CD4-positive, alpha-beta T cell treated with Interleukin-6 for 4 hours (primary cell): ENCODE measurements around the gene RPS14.

Experiments used
- DNase-seq: peaks from one replicate; pipeline ENCODE4 v3.0.0-alpha.2; 2020; ENCODE audit warnings: mixed read lengths

Gene RPS14

DNA sequence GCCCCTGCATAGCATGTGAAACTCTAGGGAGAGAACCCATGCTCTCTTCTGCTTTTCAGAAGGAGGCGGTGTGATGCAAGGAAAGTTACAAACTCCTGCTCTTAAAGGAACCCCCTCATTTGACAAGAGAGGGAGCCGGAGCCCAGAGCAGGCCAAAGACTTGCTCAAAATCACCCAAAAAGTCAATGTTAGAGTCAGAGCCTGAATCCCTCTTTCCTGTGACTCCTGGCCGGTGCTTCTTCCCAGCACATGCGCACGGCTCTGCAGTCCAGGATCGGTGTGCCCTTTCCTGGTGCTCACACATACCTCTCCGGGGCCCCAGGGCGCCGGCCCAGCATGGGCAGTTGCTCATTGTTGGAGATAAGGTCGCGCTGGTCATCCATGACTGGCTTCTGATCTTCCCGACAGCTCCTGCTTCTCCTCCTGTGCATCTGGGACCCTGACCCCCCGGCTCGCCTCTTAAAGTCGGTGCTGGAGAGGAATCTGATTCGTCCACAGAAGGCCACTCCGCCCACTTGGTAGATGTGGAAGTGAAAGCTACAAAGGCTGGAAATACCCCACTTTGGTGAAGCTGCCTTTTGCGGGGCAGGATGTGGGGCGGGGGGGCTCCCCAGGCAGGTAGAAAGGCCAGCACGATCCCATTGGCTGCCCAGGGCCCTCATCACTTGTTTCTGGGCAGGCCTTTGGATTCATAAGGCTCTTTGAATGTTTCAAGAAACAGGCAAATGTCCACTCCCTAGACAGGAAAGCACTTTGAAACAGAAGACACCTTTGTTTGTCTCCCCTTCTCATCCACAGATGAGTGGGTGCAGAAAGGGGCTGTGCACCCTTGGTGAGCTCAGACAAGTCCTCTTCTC, 37.0 kb downstream of the RPS14 start, which contains the start of gene CD74:
Gene CD74 (minus strand): TSS at position 592 of the 857 bp plus-strand sequence. CDS start 161 bp downstream, at position 431.
- peak; percentile 91 for DNase-seq

DNA sequence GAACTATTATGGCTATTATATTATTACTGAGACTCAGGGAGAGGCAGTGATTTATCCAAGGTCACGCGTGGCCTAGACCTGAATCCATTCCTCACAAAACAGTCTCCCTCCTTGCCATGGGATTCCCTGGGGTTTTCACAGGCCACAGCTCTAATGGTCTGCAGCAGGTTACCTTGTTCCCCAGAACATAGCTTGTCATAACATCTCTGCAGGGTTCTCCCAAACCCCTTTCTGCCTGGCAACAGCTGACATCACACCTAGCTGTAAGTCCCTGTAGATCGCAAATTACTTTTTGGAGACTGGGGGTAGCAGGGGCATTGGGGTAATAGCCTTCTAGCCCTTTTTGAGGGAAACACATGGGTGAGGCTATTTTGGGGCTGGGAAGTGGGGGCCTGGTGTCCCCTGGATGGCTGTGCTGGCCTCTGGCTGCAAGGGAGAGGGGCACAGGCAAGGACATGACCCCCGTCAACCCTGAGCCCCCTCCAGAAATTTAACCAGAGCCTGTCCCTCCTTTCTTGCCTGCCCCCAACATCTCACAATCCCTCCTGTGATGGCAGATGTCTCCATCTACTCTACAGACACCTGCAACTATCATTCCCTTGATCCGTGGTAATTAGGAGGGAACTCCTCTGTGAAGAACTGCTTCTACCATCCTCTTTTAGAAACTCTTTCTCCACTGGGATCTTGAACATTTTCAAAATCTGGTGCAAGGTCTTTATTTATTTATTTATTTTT, 38.1 kb downstream of the RPS14 start:
- peak; percentile 70 for DNase-seq

DNA sequence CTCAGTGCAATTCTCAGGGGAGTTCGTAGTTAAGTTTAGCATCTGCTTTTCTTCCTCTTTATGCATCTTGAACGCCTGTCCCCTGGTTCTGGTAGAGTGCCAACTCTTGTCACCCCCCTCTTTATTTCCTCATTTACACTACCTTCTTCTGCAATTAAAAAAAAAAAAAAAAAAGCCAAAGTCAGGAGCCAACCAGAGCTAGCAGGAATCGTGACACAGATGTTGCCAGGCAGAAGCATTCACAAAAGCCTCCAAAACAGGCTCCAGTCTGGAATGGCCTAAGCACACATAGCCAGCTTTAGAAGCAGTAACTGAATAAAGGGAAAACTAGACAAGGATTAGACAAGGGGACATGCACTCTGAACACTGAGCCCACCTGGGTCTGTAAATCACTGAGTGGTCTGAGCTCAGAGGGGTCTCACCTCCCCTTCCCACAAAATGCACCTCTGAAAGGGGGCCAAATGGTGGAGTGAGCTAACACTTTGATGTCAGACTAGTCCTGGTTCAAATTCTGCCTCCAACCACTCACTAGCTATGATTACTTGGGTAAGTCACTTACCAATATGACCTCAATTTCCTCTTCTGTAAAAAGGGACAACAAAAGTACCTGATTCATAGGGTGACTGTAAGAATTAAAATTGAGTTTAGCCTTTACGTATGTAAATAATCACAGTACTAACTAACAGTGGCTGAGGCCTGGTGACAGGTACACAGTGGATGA, 38.9 kb downstream of the RPS14 start:
- DNase-seq, result peak; percentile 63

DNA sequence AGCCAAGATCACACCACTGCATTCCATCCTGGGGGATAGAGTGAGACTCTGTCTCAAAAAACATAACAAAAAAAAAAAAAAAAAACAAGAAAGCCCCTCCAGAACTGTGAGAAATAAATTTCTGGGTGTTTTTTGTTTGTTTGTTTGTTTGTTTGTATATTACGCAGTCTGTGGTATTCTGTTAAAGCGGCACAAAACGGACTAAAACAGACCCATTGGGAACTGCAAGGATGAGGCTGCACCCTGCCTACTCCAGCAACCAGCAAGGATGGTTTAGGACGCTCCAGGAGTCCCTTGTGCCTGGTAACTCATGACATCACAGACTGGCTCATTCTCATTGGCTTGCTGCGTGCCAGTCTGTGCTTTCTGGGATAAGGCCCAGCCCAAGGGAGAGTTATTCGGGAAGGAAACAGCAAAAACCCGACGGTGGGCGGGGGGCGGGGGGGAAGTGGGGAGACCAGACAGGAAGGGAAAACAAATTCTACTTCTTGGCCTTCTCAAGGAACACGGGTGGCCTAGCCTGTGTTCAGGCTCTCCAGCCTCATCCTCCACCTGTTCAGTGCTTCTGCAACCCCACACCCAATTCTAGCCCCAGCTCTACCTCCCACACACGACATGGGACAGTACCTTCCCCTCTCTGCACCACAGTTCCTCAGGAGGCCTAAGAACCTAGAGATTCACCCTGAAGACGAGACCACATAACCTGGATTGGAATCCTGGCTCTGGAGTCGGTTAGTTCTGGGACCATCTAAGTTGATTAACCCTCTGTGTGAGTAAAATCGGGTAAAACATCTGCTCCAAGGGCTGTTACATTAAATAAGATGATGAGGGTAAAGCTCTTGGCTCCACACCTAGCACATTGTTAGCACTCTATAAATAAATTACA, 39.7 kb downstream of the RPS14 start:
- peak; percentile 62 for DNase-seq

DNA sequence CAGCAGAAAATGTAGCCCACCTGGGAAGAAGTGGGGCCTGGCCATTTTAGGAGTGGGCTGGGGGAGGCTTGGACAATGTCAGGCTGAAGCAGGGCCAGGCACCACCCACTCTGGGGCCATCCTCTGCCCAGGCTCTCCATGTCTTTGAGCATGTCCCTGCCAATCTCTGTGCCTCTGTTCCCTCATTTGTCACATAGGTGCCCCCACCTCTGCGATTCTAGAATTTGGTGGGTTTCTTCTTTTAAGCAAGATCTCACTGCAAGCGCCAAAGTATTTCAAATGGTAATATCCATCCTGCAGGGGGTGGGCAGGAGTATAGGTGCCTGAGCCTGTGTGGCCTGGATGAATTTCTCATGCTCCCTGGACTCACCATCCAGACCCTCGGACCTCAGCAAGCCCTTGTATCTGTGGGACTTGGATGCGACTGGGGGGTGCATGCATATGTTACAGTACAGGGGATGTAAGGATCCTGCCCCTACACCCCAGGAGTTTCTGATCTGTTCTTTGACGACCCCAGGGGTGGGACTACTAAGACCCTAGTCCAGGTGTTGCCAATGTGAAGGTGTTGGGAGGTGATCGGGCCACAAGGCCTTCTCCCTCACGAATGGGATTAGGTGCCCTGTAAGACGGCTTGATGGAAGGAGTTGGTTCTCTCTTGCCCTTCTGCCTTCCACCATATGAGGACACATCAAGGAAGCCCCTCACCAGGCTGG, 41.2 kb downstream of the RPS14 start:
- no peak for DNase-seq

DNA sequence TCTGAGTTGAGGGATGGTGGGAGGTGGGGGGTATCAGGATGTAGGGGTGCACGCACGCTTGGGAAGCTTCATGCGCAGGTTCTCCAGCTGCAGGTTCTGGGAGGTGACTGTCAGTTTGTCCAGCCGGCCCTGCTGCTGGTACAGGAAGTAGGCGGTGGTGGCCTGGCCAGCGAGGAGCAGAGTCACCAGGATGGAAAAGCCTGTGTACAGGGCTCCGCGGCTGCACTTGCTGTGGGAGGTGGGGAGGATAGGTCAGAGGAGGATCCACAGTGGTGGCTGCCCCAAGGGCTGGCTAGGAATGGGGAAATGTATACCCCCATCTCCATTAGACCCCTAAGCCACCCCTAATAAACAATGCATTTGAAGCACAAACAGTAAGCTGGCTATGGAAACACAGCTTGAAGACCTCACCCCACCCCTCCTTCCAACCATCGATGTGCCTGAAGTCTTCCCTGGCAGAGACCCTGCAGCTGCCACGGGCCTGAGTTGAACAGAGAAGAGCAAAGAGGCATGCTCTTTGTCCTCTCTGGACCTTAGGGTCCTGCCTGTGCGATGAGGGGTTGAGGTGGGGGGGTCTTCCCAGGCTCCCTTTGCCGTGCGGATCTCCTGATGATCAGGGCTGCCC, 42.3 kb downstream of the RPS14 start:
- DNase-seq, result no peak

DNA sequence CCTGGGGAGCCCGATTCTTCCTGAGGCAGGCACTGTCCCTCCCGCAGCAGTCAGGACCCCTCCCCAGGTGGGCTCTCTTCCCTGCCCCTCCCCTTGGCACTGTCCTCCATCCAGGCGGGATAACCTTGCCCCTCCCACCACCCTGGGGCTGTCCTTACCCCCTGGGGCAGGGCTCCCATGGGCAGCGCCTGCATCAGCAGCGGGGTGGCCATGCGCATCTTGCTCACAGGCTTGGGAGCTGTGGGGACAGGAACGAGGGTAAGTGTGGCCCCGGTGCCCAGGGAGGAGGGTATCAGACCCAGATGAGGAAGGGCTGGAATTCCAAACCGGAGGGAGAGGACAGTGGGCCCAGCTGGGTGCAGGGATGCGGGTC, 42.8 kb downstream of the RPS14 start:
- DNase-seq, result no peak

DNA sequence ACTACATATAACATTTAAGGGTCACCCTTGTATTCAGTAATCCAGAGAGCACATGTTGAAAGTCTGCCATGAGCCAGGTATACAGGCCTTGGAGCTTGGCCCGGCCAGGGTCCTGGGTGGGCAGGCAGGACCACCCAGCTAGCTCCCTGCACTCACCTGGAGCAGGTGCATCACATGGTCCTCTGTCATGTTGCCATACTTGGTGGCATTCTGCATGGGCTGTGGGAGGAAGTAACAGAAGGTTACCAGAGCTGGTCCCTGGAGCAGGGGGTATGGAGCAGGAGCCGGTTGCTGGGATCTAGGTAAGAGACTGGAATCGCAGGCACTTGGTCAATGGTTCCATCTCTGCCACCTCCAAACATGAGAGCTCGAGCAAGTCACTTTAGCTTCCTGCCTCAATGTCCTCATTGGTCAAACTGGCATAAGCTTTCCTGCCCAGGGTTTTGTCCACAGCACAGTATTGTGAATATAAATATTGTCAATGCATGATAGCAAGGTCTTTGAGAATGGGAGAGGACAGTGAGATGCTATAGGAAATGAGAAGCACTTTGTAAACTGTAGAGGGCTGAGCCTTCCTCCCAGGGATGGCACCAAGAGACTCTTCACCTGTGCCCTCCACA, 43.3 kb downstream of the RPS14 start:
- DNase-seq, result no peak

DNA sequence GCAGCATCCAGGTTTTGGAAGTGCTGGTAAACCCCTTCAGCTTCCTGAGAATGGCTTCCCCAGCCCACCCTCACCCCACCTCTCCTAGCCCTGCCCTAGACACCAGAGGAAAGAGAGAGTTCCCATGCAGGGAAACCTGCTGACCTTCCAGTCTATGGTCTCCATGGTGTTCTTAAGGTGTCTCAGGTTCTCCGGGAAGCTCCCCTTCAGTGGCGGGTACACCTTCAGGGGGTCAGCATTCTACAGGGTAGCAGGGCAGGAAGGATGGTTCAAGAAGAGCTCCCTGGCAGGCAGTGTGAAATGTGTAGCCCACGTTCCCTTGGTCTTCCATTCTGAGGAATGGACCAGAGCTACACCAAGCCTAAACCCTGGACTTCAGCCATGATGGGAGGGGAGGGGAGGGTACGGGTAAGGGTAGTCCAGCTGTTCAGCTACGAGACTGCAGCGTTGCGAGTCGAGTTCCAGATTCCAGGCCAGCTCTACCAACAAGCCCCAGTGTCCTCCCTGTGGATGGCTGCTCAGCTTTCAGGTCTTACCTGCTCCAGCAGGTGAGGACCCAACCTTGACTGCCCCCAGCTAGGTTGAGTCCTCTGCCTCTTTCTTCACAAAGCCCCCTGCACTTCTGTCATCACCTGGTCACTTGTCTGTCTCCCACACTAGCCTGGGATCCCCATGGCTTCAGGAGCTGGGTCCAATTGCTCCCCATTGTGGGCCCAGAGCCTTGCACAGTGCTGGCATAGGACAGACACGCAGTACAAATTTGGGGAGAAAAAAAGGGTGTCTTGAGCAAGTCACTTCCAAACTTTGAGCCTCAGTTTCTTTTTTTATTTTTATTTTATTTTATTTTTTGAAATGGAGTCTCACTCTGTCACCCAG, 44.4 kb downstream of the RPS14 start:
- DNase-seq, result no peak

DNA sequence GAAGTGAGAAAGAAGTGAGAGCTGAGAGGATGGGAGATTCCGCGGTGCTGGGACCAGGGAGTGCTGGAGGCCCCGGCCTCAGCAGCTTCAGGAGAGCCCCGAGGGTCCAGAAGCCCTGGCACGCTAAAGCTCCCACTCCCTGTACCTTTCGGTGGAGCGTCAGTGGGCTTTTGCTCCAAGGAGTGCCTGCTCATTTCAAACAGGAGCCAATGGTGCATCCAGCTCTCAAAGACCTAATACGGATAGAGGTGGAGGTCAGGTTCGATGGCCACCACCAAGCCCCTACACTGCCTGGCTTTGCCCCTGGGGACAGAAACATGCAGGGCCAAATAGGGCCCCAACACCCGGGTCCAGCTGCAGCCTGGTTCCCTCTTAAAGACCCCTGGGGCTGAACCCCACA, 45.0 kb downstream of the RPS14 start:
- no peak for DNase-seq

DNA sequence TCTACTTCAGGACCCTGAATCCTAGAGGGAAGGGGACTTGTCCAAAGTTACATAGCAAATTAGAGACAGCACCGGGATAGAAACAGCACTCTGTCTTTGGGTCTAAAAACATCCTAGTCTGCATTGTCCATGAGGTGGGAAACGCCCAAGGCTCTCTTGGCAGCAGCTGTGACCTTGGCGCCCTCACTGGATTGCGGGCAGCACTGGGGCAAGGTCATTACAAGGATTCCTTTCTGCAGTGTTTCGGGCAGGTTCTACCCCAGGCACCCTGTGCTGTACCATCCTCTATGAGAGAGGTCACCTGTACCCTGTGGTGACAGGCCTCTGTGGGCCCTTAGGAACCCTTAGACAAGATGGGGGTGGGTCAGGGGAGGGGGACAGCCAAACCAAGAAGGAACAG, 45.4 kb downstream of the RPS14 start:
- DNase-seq, result no peak

DNA sequence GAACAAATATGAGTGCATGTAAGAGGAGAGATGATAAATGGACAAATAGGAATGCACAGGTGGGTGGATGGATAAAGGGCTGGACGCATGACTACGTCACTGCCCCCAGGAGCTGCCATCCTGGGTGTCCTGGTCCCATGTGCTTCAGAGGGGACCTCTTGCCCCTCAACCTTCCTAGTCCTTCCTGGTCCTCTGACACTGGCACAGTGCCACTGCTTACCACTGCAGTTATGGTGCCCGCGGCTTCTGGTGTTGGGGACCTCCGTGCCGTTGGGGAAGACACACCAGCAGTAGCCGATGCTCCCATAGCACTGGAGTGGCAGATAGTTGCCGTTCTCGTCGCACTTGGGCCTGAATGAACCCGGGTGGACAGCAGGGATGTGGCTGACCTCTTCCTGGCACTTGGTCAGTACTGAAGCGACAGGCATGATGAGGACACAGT, 46.6 kb downstream of the RPS14 start:
- DNase-seq, result no peak

DNA sequence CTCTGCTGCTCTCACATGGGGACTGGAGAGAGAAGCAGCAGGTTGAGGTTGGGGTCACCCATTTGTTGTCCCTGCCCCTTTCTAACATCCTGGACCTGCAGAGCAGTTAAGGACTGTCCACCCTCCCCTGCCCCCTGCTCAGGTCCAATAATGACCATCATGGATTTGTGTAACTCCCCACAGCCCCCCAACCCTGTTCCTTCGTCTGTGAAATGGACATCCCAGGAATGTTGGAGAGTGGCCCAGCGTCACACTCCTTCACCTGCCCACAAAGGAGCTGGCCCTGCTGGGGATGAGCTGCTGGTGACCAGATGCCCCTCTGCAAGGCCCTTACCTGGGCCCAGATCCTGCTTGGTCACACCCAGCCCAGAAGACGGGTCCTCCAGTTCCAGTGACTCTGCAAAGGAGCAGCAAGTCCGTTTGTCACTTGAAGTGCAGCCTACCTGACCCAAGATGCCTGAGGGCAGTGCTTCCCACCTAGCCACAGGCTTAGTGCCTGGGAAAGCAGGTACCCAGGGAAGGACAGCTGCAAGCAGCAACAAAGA, 47.2 kb downstream of the RPS14 start:
- no peak for DNase-seq

DNA sequence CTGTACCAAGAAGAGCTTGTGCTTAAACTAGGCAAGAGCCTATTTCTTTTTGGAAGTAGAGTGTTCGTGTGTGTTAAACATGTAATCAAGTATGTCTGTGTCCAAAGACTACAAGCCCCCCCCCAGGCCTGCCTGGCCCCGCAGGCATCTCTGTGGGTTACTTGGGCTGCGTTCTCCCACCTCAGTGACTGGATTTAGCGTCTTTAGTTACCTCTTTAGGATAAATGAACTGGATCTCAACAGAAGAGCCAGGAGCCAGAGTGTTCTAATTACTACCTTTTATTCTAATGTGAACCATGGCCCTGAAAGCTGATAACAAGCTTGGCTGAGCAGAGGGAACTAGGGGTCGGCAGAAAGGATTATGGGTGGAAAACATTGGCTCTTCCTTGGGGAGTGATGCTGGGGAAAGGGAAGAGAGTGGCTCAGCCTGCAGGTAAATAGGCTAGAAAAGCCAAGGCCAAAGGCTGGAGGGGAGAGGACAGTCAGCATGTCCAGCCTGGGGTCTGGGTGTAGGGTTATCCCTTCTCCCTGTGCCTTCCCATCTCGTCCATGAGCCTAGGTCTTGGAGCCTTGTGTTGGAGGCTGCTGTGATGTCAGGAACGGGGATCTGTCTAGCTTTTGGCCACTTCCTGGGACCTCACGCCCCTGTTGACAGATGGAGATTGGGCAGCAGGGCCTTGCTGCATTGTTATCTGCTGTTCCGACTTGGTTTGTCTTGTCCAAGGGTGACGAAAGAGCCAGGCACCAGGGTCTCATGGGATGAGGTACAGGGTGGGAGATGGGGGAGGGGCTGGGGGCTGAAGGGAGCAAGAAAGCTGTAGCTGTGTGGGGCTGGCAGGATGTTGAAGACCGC, 47.9 kb downstream of the RPS14 start:
- DNase-seq, result no peak

DNA sequence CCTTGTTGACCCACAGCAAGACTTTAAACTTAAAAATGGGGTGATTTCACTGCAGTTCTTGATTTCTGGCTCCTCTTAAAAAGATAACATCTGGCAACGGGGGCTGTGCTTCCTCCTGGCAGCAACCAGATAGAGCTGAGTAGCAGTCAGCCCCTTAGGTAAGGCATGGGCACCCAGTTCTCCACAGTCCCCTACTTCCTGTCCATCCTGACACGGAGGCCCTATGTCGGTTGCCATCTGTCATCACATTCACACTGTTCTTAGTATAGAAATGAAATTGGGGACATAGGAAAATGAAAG, 48.5 kb downstream of the RPS14 start:
- DNase-seq, result no peak

DNA sequence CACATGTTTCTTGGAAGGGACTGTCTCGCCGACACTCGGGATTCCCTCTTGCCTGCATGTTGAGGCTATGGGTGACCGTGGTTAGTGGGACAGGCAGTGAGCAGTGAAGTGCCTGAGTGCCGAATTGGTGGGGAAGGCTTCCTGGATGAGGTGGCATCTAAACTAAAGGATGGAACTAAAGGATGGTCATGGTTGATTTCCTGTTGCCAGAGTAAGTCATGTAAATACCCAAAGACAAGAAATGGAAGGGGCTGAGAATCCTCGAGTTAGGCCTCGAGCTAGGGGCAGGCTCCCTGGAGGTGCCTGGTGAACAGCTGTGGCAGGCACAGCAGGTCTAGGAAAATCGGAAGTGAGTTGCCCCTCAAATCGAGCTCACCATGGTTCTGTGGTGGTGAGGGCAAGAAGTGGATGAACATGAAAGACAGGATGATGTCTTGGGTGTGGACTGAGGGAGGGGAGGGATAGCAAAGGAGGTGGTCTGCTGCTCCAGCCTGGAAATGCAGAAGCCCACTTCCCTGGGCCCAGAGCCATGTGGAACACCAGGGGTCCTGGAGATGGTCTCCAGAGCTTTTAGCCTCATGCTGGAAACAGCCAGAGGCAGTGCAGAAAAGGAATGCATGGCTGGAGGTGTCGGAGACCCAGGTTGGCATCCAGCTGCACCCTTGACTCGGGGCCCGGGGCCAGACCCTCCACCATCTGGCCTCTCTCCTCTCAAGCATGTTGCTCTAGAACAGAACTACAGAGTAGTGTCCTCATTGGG, 49.0 kb downstream of the RPS14 start:
- DNase-seq, result no peak

DNA sequence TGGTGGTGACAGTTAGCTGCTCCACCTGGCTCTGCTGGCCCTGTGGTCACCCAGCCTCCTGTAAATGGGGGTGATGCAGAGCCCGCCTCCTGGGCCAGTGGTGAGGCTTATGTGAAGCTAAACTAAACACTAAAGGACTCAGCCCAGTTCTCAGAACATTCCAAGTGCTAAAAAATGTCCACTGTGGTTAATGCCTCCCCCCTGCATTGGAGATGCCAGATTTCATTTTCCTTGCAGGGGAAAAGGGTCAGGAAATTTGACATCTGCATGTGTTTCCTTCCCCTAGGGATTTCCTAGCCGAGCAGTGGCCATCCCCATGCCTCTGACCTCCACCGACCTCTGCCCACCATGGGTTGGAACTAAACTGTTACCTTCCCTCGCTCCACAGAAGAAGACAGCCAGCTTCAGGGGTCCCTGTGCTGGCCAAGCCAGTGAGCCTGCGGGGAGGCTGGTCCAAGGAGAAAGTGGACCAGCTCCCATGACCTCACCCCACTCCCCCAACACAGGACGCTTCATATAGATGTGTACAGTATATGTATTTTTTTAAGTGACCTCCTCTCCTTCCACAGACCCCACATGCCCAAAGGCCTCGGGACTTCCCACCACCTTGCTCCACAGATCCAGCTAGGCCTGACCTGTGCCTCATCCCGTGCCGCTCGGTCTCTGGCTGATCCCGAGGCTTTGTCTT, 49.9 kb downstream of the RPS14 start:
- DNase-seq, result no peak
